ENCODE results near the gene LRRC27.

DNA sequence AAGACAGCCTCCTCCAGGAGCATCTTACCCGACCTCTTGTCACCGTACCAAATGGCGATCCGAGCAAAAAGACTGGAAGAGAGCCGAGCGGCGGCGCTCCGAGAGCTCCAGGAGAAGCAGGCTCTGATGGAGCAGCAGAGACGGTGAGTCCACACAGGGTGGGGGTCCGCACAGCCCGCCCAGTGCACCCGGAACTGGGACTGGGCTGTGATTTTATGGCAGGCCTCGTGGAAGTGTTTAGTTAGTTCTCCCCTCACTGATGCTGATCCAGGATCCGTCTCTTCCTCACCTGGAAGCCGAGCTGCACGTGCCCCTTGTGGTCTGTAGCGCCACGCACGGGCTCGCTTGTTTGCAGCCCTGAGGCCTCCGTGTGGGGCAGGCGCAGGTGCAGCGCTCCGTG is 19.6 kb downstream of the LRRC27 start:
- TF ChIP-seq, protein P1, sequence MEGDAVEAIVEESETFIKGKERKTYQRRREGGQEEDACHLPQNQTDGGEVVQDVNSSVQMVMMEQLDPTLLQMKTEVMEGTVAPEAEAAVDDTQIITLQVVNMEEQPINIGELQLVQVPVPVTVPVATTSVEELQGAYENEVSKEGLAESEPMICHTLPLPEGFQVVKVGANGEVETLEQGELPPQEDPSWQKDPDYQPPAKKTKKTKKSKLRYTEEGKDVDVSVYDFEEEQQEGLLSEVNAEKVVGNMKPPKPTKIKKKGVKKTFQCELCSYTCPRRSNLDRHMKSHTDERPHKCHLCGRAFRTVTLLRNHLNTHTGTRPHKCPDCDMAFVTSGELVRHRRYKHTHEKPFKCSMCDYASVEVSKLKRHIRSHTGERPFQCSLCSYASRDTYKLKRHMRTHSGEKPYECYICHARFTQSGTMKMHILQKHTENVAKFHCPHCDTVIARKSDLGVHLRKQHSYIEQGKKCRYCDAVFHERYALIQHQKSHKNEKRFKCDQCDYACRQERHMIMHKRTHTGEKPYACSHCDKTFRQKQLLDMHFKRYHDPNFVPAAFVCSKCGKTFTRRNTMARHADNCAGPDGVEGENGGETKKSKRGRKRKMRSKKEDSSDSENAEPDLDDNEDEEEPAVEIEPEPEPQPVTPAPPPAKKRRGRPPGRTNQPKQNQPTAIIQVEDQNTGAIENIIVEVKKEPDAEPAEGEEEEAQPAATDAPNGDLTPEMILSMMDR (conservative IDR thresholded peaks at IDR 0.05 in 1 of 2, IDR thresholded peaks at IDR 0.05 in 1 of 2; ENCODE audit: low read depth in 1 of 2, low read length in 2 of 2): no peak
- no peak for TF ChIP-seq EZH2 (IDR thresholded peaks at IDR 0.05; ENCODE audit: low read length, missing control alignments)
